OCI-LY7 (cell line): ENCODE measurements around the gene PNMA8C. TPM values are rescaled to one million over a fixed set of nuclear protein-coding genes. Genes with fewer than 3 reads are reported as not detected.

Experiments used
- BruUV-seq: library from RNA; stranded (reverse); fragments of 400-500 nt; replicated peaks from 2 replicates; lab custom pipeline; 2021; lab: Mats Ljungman, UMichigan
- CTCF ChIA-PET: fragments of 300-600 bp; sonication (Branson Sonifier 250); formaldehyde crosslinking; loops from one replicate; lab custom pipeline; 2022; ENCODE audit warnings: antibody characterized with exemption; ENCODE audit not compliant: unreplicated experiment; lab: Charles Lee
- POLR2A ChIA-PET: fragments of 300-600 bp; sonication (Branson Sonifier 250); formaldehyde crosslinking; loops from one replicate; lab custom pipeline; 2022; ENCODE audit warnings: antibody characterized with exemption; lab: Charles Lee
- DNase-seq: peaks from one replicate; pipeline ENCODE4 v3.0.0-alpha.2; 2015; ENCODE audit warnings: low spot score
- H2AFZ ChIP-seq: fragments of 200-600 bp; sonication (generic), shearing (Covaris generic); 2 replicates; pipeline ENCODE4 v1.6.1; 2014; ENCODE audit warnings: mild to moderate bottlenecking, antibody characterized with exemption, low read length, moderate library complexity
- H3K27ac ChIP-seq: fragments of 200-600 bp; sonication (generic); 2 replicates; pipeline ENCODE4 v1.5.1; 2014; ENCODE audit warnings: mixed run types, low read depth, mild to moderate bottlenecking, moderate library complexity, low read length, inconsistent platforms; ENCODE audit not compliant: poor library complexity, severe bottlenecking
- H3K36me3 ChIP-seq: fragments of 200-600 bp; sonication (generic); 2 replicates; pipeline ENCODE4 v1.6.1; 2014; ENCODE audit warnings: mild to moderate bottlenecking, antibody characterized with exemption, low read length, moderate library complexity, mixed read lengths; ENCODE audit not compliant: insufficient read depth
- H3K4me1 ChIP-seq: fragments of 200-600 bp; sonication (generic); 2 replicates; pipeline ENCODE4 v1.5.1; 2014; ENCODE audit warnings: mild to moderate bottlenecking, low read length; ENCODE audit not compliant: insufficient read depth, poor library complexity, severe bottlenecking
- H3K4me2 ChIP-seq: fragments of 200-600 bp; sonication (generic); 2 replicates; pipeline ENCODE4 v1.6.1; 2014; ENCODE audit warnings: mild to moderate bottlenecking, low read length
- H3K4me3 ChIP-seq: fragments of 200-600 bp; sonication (generic); 2 replicates; pipeline ENCODE4 v1.5.1; 2014; ENCODE audit warnings: mild to moderate bottlenecking, low read depth, low read length; ENCODE audit not compliant: poor library complexity, severe bottlenecking
- H3K79me2 ChIP-seq: fragments of 200-600 bp; sonication (generic); 2 replicates; pipeline ENCODE4 v1.6.1; 2016; ENCODE audit warnings: low read depth, mild to moderate bottlenecking, low read length, moderate library complexity, mixed read lengths; ENCODE audit not compliant: insufficient read depth
- H3K9me2 ChIP-seq: fragments of 200-600 bp; sonication (generic); 2 replicates; pipeline ENCODE4 v1.6.1; 2016; ENCODE audit warnings: mild to moderate bottlenecking, low read length, mixed read lengths; ENCODE audit not compliant: insufficient read depth
- H3K9me3 ChIP-seq: fragments of 200-600 bp; sonication (generic); 2 replicates; pipeline ENCODE4 v1.6.1; 2014; ENCODE audit warnings: mild to moderate bottlenecking, mixed run types, low read length, mixed read lengths
- H4K20me1 ChIP-seq: fragments of 200-600 bp; sonication (generic); 2 replicates; pipeline ENCODE4 v1.6.1; 2014; ENCODE audit warnings: mild to moderate bottlenecking, antibody characterized with exemption, low read length, moderate library complexity, mixed read lengths; ENCODE audit not compliant: insufficient read depth
- EZH2phosphoT487 ChIP-seq: fragments of 200-600 bp; sonication (generic); IDR thresholded peaks from 2 replicates; pipeline ENCODE4 v1.6.1; 2018; ENCODE audit warnings: low read depth, borderline replicate concordance, mild to moderate bottlenecking, mixed run types, antibody characterized with exemption, low read length, moderate library complexity, mixed read lengths
- intact Hi-C: fragments of 100-400 bp; cut with micrococcal nuclease; formaldehyde crosslinking; loops from one replicate; pipeline ENCODE4 v1.10.0; 2022; ENCODE audit not compliant: unreplicated experiment
- total RNA-seq, 2 experiments: library from RNA; depleted of rRNA in 1 of 2; stranded (reverse); fragments of >200 nt in 1 of 2; shearing (Covaris generic) in 1 of 2; gene quantifications; 2 replicates each; pipeline ENCODE4 v1.2.3, GENCODE V29; 2014 to 2022
- TF ChIP-seq, protein P1 (sequence below): fragments of 200-600 bp; sonication (generic); conservative IDR thresholded peaks from 2 replicates; pipeline ENCODE4 v1.5.1; 2014; ENCODE audit warnings: mild to moderate bottlenecking, antibody characterized with exemption, low read length, moderate library complexity, mixed read lengths

The PNMA8C gene
- total RNA-seq, 2 experiments from 2014 or later = 1.0 to 4.9 TPM

DNA sequence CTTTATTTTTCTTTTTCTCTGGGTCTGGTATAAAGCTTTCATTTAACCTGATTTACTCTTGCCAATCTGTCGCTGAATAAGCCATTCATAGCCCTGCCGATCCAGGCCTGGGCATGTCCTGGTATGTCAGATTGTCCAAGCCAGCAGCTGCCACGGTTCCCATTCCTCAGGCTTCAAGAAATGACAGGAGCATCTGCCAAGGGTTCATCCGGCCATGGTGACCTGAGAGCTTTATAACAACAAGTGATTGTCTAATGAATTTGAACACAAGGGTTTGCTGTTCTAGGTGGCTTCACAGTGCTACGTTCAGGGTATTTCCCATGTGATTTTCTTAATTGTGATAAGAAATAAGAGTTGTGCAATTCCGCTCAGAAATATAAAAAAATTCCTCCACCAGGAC lies 22.6 kb upstream of the PNMA8C start:
- no TSS peak for BruUV-seq
- ChIA-PET CTCF (no interaction called here), POLR2A (interaction anchor here (0.8 kb wide), 1 partner anchor 15 kb away, joined by 3 read pairs; no protein-coding TSS in a partner anchor)

GRCh38 chr19:46450737-46451136 lies 22.0 kb upstream of the PNMA8C start:
- Histone ChIP-seq H4K20me1 (no peaks in the 10 kb centered on the region), H3K4me3 (no peak overlapping the region), H2AFZ (no peak overlapping the region), H3K9me3 (peaks cover 9% of the 10 kb centered on the region), H3K4me1 (peaks cover 21% of the 10 kb centered on the region), H3K9me2 (no peaks in the 10 kb centered on the region), H3K36me3 (no peaks in the 10 kb centered on the region), H3K4me2 (no peak overlapping the region), H3K27ac (no peak overlapping the region), H3K79me2 (no peaks in the 10 kb centered on the region)
- intact Hi-C loops = no loop called here
- DNase-seq = no peak
- ChIA-PET POLR2A (interaction anchor here (0.8 kb wide), 1 partner anchor 14 kb away, joined by 3 read pairs; no protein-coding TSS in a partner anchor), CTCF (no interaction called here)
- TF ChIP-seq, protein P1, sequence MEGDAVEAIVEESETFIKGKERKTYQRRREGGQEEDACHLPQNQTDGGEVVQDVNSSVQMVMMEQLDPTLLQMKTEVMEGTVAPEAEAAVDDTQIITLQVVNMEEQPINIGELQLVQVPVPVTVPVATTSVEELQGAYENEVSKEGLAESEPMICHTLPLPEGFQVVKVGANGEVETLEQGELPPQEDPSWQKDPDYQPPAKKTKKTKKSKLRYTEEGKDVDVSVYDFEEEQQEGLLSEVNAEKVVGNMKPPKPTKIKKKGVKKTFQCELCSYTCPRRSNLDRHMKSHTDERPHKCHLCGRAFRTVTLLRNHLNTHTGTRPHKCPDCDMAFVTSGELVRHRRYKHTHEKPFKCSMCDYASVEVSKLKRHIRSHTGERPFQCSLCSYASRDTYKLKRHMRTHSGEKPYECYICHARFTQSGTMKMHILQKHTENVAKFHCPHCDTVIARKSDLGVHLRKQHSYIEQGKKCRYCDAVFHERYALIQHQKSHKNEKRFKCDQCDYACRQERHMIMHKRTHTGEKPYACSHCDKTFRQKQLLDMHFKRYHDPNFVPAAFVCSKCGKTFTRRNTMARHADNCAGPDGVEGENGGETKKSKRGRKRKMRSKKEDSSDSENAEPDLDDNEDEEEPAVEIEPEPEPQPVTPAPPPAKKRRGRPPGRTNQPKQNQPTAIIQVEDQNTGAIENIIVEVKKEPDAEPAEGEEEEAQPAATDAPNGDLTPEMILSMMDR = no peak
- TF ChIP-seq EZH2phosphoT487 = no peak
- no TSS peak for BruUV-seq

More for the DNA sequence above, 22.6 kb upstream of the PNMA8C start:
- H2AFZ ChIP-seq = no peak overlapping the region
- peaks cover 9% of the 10 kb centered on the region for H3K9me3 ChIP-seq
- no peaks in the 10 kb centered on the region for H3K9me2 ChIP-seq
- DNase-seq = no peak
- no peaks in the 10 kb centered on the region for H4K20me1 ChIP-seq
- peaks cover 20% of the 10 kb centered on the region for H3K4me1 ChIP-seq
- H3K79me2 ChIP-seq = no peaks in the 10 kb centered on the region
- no peak overlapping the region for H3K4me3 ChIP-seq
- H3K36me3 ChIP-seq = no peaks in the 10 kb centered on the region
- intact Hi-C loops = no loop called here
- H3K27ac ChIP-seq = no peak overlapping the region
- no peak for TF ChIP-seq EZH2phosphoT487
- TF ChIP-seq, protein P1 = no peak
- H3K4me2 ChIP-seq = no peak overlapping the region

DNA sequence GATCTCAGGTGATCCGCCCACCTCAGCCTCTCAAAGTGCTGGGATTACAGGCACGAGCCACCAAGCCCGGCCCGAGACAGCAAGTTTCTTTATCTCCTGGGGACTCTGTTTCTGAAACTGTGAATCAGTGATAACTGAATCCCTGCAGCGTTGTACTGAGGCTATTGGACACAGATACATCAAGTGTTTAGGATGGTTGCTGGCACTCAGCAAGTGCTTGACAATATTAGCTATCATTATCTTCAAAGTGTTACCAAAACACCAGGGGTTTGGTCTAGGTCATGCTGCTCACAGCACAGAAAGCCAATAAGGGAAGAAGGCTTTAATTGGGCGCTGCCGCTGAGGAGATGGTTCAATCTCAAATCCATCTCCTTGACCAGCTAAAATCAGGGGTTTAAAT lies 20.5 kb upstream of the PNMA8C start:
- no peak overlapping the region for H3K27ac ChIP-seq
- H3K36me3 ChIP-seq = no peaks in the 10 kb centered on the region
- no peak overlapping the region for H2AFZ ChIP-seq
- POLR2A ChIA-PET = no interaction called here
- DNase-seq = no peak
- no TSS peak for BruUV-seq
- no peaks in the 10 kb centered on the region for H3K9me2 ChIP-seq
- TF ChIP-seq EZH2phosphoT487 = no peak
- TF ChIP-seq, protein P1 = no peak
- no peak overlapping the region for H3K4me3 ChIP-seq
- intact Hi-C loops = no loop called here
- CTCF ChIA-PET = no interaction called here
- H3K9me3 ChIP-seq = peaks cover 9% of the 10 kb centered on the region
- H4K20me1 ChIP-seq = no peaks in the 10 kb centered on the region
- no peak overlapping the region for H3K4me2 ChIP-seq
- H3K79me2 ChIP-seq = no peaks in the 10 kb centered on the region
- H3K4me1 ChIP-seq = peaks cover 21% of the 10 kb centered on the region
